Endothelial cell of umbilical vein (primary cell): ENCODE results near the gene MAX. TPM values are rescaled to one million over a fixed set of nuclear protein-coding genes. Genes with fewer than 3 reads are reported as not detected.
"Not testable (repeated sequence)": the region's sequence is repeated elsewhere in the genome, so short reads cannot be mapped to it uniquely, and the experiment has no call there.

Experiments used
- BruUV-seq: library from RNA; stranded (reverse); fragments of 400-500 nt; replicated peaks from 2 replicates; lab custom pipeline; 2021; lab: Mats Ljungman, UMichigan
- CTCF ChIA-PET: fragments of 300-600, 350-600 bp; sonication (Branson Sonifier 250); formaldehyde crosslinking; loops from one replicate; lab custom pipeline; 2021; ENCODE audit warnings: antibody characterized with exemption, inconsistent platforms; lab: Charles Lee
- POLR2A ChIA-PET: fragments of 300-600, 350-600 bp; sonication (Branson Sonifier 250); formaldehyde crosslinking; loops from one replicate; lab custom pipeline; 2021; ENCODE audit warnings: antibody characterized with exemption, inconsistent platforms; lab: Charles Lee
- DNase-seq: peaks from one replicate; pipeline ENCODE4 v3.0.0-alpha.2; 2011; ENCODE audit warnings: low read depth, low spot score
- FAIRE-seq: peaks from 2 replicates; lab custom pipeline; 2011; peaks lifted over from hg19 to GRCh38; lab: Jason Lieb, UNC
- H2AFZ ChIP-seq: 2 replicates; pipeline ENCODE4 v1.6.0; 2012; ENCODE audit warnings: low read depth, low read length, control low read depth, inconsistent platforms
- H3K27ac ChIP-seq: 2 replicates; pipeline ENCODE4 v1.5.1; 2011; ENCODE audit warnings: low read depth, mild to moderate bottlenecking, control low read depth, low read length, moderate library complexity; ENCODE audit not compliant: insufficient read depth
- H3K27me3 ChIP-seq, 2 experiments: 2 replicates each; pipeline versions ENCODE4 v1.6.0 to v1.6.1; 2011; ENCODE audit warnings: low read length in 2 of 2, mixed read lengths in 1 of 2; ENCODE audit not compliant: control insufficient read depth in 2 of 2, insufficient read depth in 2 of 2
- H3K36me3 ChIP-seq, 2 experiments: 2 replicates in 1 of 2; 3 replicates in 1 of 2; pipeline ENCODE4 v1.5.1; 2011; ENCODE audit warnings: low read length in 2 of 2, mild to moderate bottlenecking in 1 of 2, moderate library complexity in 1 of 2; ENCODE audit not compliant: control insufficient read depth in 2 of 2, insufficient read depth in 2 of 2; ENCODE audit errors: extremely low read depth in 1 of 2
- H3K4me1 ChIP-seq: 3 replicates; pipeline ENCODE4 v1.5.1; 2011; ENCODE audit warnings: mild to moderate bottlenecking, low read length; ENCODE audit not compliant: control insufficient read depth, insufficient read depth; ENCODE audit errors: extremely low read depth
- H3K4me2 ChIP-seq: 2 replicates; pipeline ENCODE4 v1.6.1; 2011; ENCODE audit warnings: low read length, control low read depth, mixed read lengths; ENCODE audit not compliant: insufficient read depth
- H3K4me3 ChIP-seq, 3 experiments: fragments of 200-600 bp in 1 of 3; sonication (generic), shearing (Covaris generic) in 1 of 3; replicated peaks in 1 of 3; 2 replicates each; pipeline ENCODE4 v1.5.1; 2011 to 2016; ENCODE audit warnings: control low read depth in 3 of 3, low read length in 3 of 3, mild to moderate bottlenecking in 2 of 3, inconsistent platforms in 1 of 3, low read depth in 1 of 3, moderate library complexity in 1 of 3; ENCODE audit not compliant: insufficient read depth in 1 of 3
- H3K79me2 ChIP-seq: 2 replicates; pipeline ENCODE4 v1.6.0; 2012; ENCODE audit warnings: low read length, inconsistent platforms; ENCODE audit not compliant: control insufficient read depth, insufficient read depth
- H3K9ac ChIP-seq: replicated peaks from 2 replicates; pipeline ENCODE3; 2011; ENCODE audit warnings: low read length, control low read depth; ENCODE audit not compliant: insufficient read depth; ENCODE audit errors: extremely low read depth
- H3K9me1 ChIP-seq: replicated peaks from 3 replicates; pipeline ENCODE4 v1.6.0; 2011; ENCODE audit warnings: mild to moderate bottlenecking, low read length; ENCODE audit not compliant: control insufficient read depth, insufficient read depth; ENCODE audit errors: extremely low read depth
- H3K9me3 ChIP-seq: replicated peaks from 2 replicates; pipeline ENCODE4 v1.5.1; 2012; ENCODE audit warnings: low read length, inconsistent platforms; ENCODE audit not compliant: control insufficient read depth, insufficient read depth
- H4K20me1 ChIP-seq: replicated peaks from 2 replicates; pipeline ENCODE3; 2011; ENCODE audit warnings: mild to moderate bottlenecking, low read length; ENCODE audit not compliant: control insufficient read depth, insufficient read depth; ENCODE audit errors: extremely low read depth
- CTCF ChIP-seq, 2 donors: IDR thresholded peaks; 1 replicate in 1 of 2; 2 replicates in 1 of 2; pipeline ENCODE4 v1.5.1; 2011; ENCODE audit warnings: low read length in 2 of 2, mild to moderate bottlenecking in 2 of 2, moderate library complexity in 2 of 2, control low read depth in 1 of 2, inconsistent platforms in 1 of 2, low read depth in 1 of 2; ENCODE audit not compliant: insufficient read depth in 1 of 2; ENCODE audit errors: extremely low read depth in 1 of 2
- EZH2 ChIP-seq: IDR thresholded peaks from 2 replicates; pipeline ENCODE4 v1.6.1; 2012; ENCODE audit warnings: borderline replicate concordance, low read depth, mild to moderate bottlenecking, moderate library complexity, low read length, inconsistent platforms; ENCODE audit not compliant: severe bottlenecking
- FOS ChIP-seq: IDR thresholded peaks from 2 replicates; pipeline ENCODE4 v1.6.1; 2011; ENCODE audit warnings: mild to moderate bottlenecking, low read length, moderate library complexity, borderline replicate concordance; ENCODE audit not compliant: insufficient read depth
- GATA2 ChIP-seq: IDR thresholded peaks from 2 replicates; pipeline ENCODE4 v1.7.0; 2011; ENCODE audit warnings: low read depth, mild to moderate bottlenecking, moderate library complexity, mixed read lengths, low read length; ENCODE audit not compliant: insufficient read length, insufficient read depth
- JUN ChIP-seq: IDR thresholded peaks from 2 replicates; pipeline ENCODE4 v1.6.1; 2011; ENCODE audit warnings: borderline replicate concordance, low read depth; ENCODE audit not compliant: insufficient read length, insufficient read depth
- MYC ChIP-seq: IDR thresholded peaks from one replicate; pipeline ENCODE4 v1.6.1; 2011; ENCODE audit warnings: mild to moderate bottlenecking, low read depth, low read length
- POLR2A ChIP-seq: IDR thresholded peaks from 2 replicates; pipeline ENCODE4 v1.6.1; 2012; ENCODE audit warnings: low read depth, mild to moderate bottlenecking, control low read depth, low read length
- POLR2AphosphoS5 ChIP-seq: IDR thresholded peaks from 2 replicates; pipeline ENCODE4 v1.6.1; 2012; ENCODE audit warnings: low read depth, mild to moderate bottlenecking, control low read depth, low read length, moderate library complexity; ENCODE audit not compliant: insufficient read depth
- dilution Hi-C: fragments of 300-500 bp; cut with MboI; formaldehyde crosslinking; loops from one replicate; pipeline ENCODE4 v1.15.0; 2019; ENCODE audit warnings: low sequenced_read_pairs; ENCODE audit not compliant: extremely low pct_ligation_motif_present
- intact Hi-C: fragments of 100-400 bp; cut with micrococcal nuclease; formaldehyde crosslinking; loops from one replicate; pipeline ENCODE4 v1.10.0; 2022
- polyA plus RNA-seq, 4 experiments: library from polyadenylated mRNA; depleted of rRNA in 3 of 4; stranded (reverse) in 3 of 4; unstranded in 1 of 4; fragments of >200 nt; gene quantifications; 2 replicates each; pipeline versions ENCODE4 v1.2.1 to v1.2.3, GENCODE V29; 2011 to 2012; ENCODE audit warnings: missing spikeins in 1 of 4
- total RNA-seq: library from RNA; stranded (reverse); gene quantifications from 2 replicates; pipeline ENCODE4 v1.2.3, GENCODE V29; 2021
- TF ChIP-seq, protein P1 (sequence below): IDR thresholded peaks from 2 replicates; pipeline ENCODE4 v1.6.1; 2011; ENCODE audit not compliant: insufficient read depth, insufficient read length

Gene MAX
- total and polyA plus RNA-seq, 2 donors (not counting 3 experiments of a cell fraction or from before 2014, with no cell fraction given): 70.1 to 79.5 TPM

DNA sequence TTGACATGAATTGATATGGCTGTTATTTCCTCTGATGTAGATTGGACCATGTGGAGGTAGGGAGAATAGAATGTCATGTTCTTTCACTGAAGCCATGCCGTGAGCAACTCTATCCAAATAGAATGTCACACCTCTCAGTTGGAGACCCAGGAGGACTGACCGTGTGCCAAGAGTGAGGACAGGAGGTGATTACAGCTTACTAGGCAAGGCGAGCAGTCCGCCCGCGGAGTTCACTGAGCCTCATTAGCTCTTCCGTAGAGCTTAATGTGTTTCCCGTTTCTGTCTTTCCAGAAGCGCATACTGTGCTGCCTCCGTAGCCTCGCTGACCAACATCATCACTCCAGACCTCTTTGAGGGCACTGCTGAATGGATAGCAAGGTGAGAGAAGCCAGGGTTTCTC lies 70.0 kb downstream of the MAX start:
- Histone ChIP-seq H3K79me2 (no peaks in the 10 kb centered on the region), H2AFZ (no peak overlapping the region), H3K36me3 (peaks cover 0 to 2% of the 10 kb centered on the region in 2 experiments), H3K9ac (no peak overlapping the region), H4K20me1 (no peaks in the 10 kb centered on the region), H3K9me3 (no peaks in the 10 kb centered on the region), H3K27ac (no peak overlapping the region), H3K27me3 (no peaks in the 10 kb centered on the region), H3K9me1 (no peaks in the 10 kb centered on the region), H3K4me2 (no peak overlapping the region), H3K4me1 (peaks cover 5% of the 10 kb centered on the region), H3K4me3 (no peak overlapping the region)
- intact Hi-C loops: no loop called here
- CTCF ChIA-PET: interaction anchor here (1.3 kb wide), 1 partner anchor 12 kb away, joined by 6 read pairs; no protein-coding TSS in a partner anchor
- BruUV-seq: no TSS peak
- DNase-seq: no peak
- no peak for TF ChIP-seq MYC
- no peak for TF ChIP-seq POLR2A
- no peak for TF ChIP-seq CTCF (IDR thresholded peaks at IDR 0.05; ENCODE audit: extremely low read depth in 1 of 2, insufficient read depth in 1 of 2, low read depth in 1 of 2, low read length in 2 of 2)
- TF ChIP-seq POLR2AphosphoS5: no peak
- TF ChIP-seq, protein P1, sequence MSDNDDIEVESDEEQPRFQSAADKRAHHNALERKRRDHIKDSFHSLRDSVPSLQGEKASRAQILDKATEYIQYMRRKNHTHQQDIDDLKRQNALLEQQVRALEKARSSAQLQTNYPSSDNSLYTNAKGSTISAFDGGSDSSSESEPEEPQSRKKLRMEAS: no peak
- TF ChIP-seq EZH2: no peak
- TF ChIP-seq GATA2: no peak
- no peak for TF ChIP-seq FOS
- TF ChIP-seq JUN: no peak
- POLR2A ChIA-PET: no interaction called here
- dilution Hi-C loops: no loop called here
- FAIRE-seq: no peak

- H3K4me3 ChIP-seq, DNase-seq, H3K4me2 ChIP-seq, POLR2A ChIA-PET, dilution Hi-C loops, H3K9ac ChIP-seq, H3K27ac ChIP-seq, H3K36me3 ChIP-seq, H3K4me1 ChIP-seq, H3K27me3 ChIP-seq, H3K79me2 ChIP-seq, H4K20me1 ChIP-seq, FAIRE-seq, intact Hi-C loops, H3K9me1 ChIP-seq, BruUV-seq, H2AFZ ChIP-seq, H3K9me3 ChIP-seq: not testable (repeated sequence)
- CTCF ChIA-PET: interaction anchor here (1.2 to 3.8 kb wide), 3 partner anchors 11 to 73 kb away, joined by 3 to 18 read pairs (median 6); no protein-coding TSS in a partner anchor
Measured at GRCh38 chr14:65031321-65031720, 71.0 kb downstream of the MAX start.
